Measurements from ENCODE around the gene DIPK1A. TPM values are rescaled to one million over a fixed set of nuclear protein-coding genes. Genes with fewer than 3 reads are reported as not detected.

Gene DIPK1A
- polyA plus RNA-seq, 1 donor from 2014 or later = 29.2 TPM

GRCh38 chr1:92845908-92846307, 115.4 kb downstream of the DIPK1A start:
- peak overlapping the region in 1 of 3 donors; percentile 41 for H3K27ac Mint-ChIP-seq
- peaks cover 2 to 4% (median 3%) of the 10 kb centered on the region in 3 donors for H3K4me1 Mint-ChIP-seq
- no peaks in the 10 kb centered on the region for H3K9me3 Mint-ChIP-seq
- peaks cover 5% of the 10 kb centered on the region for H3K36me3 Mint-ChIP-seq
- no peak overlapping the region for H3K4me3 Mint-ChIP-seq
- H3K27me3 Mint-ChIP-seq = no peaks in the 10 kb centered on the region

- Mint-ChIP-seq H3K27me3 (no peaks in the 10 kb centered on the region), H3K9me3 (no peaks in the 10 kb centered on the region), H3K27ac (no peak overlapping the region), H3K4me1 (peaks cover 9 to 12% (median 10%) of the 10 kb centered on the region in 3 donors), H3K36me3 (peaks cover 5% of the 10 kb centered on the region), H3K4me3 (no peak overlapping the region)
These were observed 116.8 kb downstream of the DIPK1A start for GRCh38 chr1:92844439-92844838.

- H3K27ac Mint-ChIP-seq = peak overlapping the region in 2 of 3 donors; percentile 23 to 24
These were observed 117.6 kb downstream of the DIPK1A start for GRCh38 chr1:92843429-92844352.

GRCh38 chr1:92843046-92843423, 118.2 kb downstream of the DIPK1A start:
- H3K9me3 Mint-ChIP-seq = no peaks in the 10 kb centered on the region
- H3K36me3 Mint-ChIP-seq = peaks cover 5% of the 10 kb centered on the region

More at GRCh38 chr1:92843429-92844352, 117.6 kb downstream of the DIPK1A start:
- peaks cover 5% of the 10 kb centered on the region for H3K36me3 Mint-ChIP-seq
- H3K27me3 Mint-ChIP-seq = no peaks in the 10 kb centered on the region
- H3K4me3 Mint-ChIP-seq = no peak overlapping the region
- H3K9me3 Mint-ChIP-seq = no peaks in the 10 kb centered on the region
- H3K4me1 Mint-ChIP-seq = peaks cover 9 to 16% (median 12%) of the 10 kb centered on the region in 3 donors

GRCh38 chr1:92842082-92843045, 118.9 kb downstream of the DIPK1A start:
- Mint-ChIP-seq H3K27me3 (no peaks in the 10 kb centered on the region), H3K4me1 (peaks cover 15 to 28% (median 24%) of the 10 kb centered on the region in 3 donors), H3K4me3 (no peak overlapping the region), H3K27ac (peak overlapping the region in 2 of 3 donors; percentile 23 to 24), H3K36me3 (peaks cover 8% of the 10 kb centered on the region), H3K9me3 (no peaks in the 10 kb centered on the region)

More at GRCh38 chr1:92843046-92843423, 118.2 kb downstream of the DIPK1A start:
- peak overlapping the region in 2 of 3 donors; percentile 23 to 24 for H3K27ac Mint-ChIP-seq
- H3K27me3 Mint-ChIP-seq = no peaks in the 10 kb centered on the region
- H3K4me1 Mint-ChIP-seq = peaks cover 10 to 21% (median 19%) of the 10 kb centered on the region in 3 donors
- H3K4me3 Mint-ChIP-seq = no peak overlapping the region

- H3K4me1 Mint-ChIP-seq = peaks cover 20 to 41% (median 33%) of the 10 kb centered on the region in 3 donors
- H3K27ac Mint-ChIP-seq = peak overlapping the region in 1 of 3 donors; percentile 53
- peaks cover 5% of the 10 kb centered on the region for H3K36me3 Mint-ChIP-seq
- H3K4me3 Mint-ChIP-seq = no peak overlapping the region
- no peaks in the 10 kb centered on the region for H3K9me3 Mint-ChIP-seq
- no peaks in the 10 kb centered on the region for H3K27me3 Mint-ChIP-seq
These were observed 120.7 kb downstream of the DIPK1A start for GRCh38 chr1:92840600-92840999.

- Mint-ChIP-seq H3K36me3 (peaks cover 5% of the 10 kb centered on the region), H3K9me3 (no peaks in the 10 kb centered on the region), H3K4me1 (peaks cover 27 to 48% (median 42%) of the 10 kb centered on the region in 3 donors), H3K27ac (peak overlapping the region; percentile 36 to 92 (median 46)), H3K27me3 (no peaks in the 10 kb centered on the region), H3K4me3 (no peak overlapping the region)
These were observed 121.8 kb downstream of the DIPK1A start for GRCh38 chr1:92839442-92839841.

GRCh38 chr1:92838519-92838918, 122.7 kb downstream of the DIPK1A start:
- Mint-ChIP-seq H3K36me3 (peaks cover 5% of the 10 kb centered on the region), H3K4me3 (peak overlapping the region in 1 of 4 donors; percentile 37), H3K27ac (peak overlapping the region in 2 of 3 donors; percentile 36 to 88), H3K27me3 (no peaks in the 10 kb centered on the region), H3K4me1 (peaks cover 36 to 54% (median 51%) of the 10 kb centered on the region in 3 donors), H3K9me3 (no peaks in the 10 kb centered on the region)

- Mint-ChIP-seq H3K4me3 (peak overlapping the region in 2 of 4 donors; percentile 46 to 55), H3K36me3 (peaks cover 4% of the 10 kb centered on the region), H3K4me1 (peaks cover 44 to 62% (median 62%) of the 10 kb centered on the region in 3 donors), H3K27ac (peak overlapping the region in 1 of 3 donors; percentile 70), H3K27me3 (peaks cover under 1% of the 10 kb centered on the region), H3K9me3 (no peaks in the 10 kb centered on the region)
These were observed 124.2 kb downstream of the DIPK1A start for GRCh38 chr1:92837062-92837461.

- peaks cover 5% of the 10 kb centered on the region for H3K36me3 Mint-ChIP-seq
- peaks cover 41 to 60% (median 55%) of the 10 kb centered on the region in 3 donors for H3K4me1 Mint-ChIP-seq
- no peaks in the 10 kb centered on the region for H3K9me3 Mint-ChIP-seq
- H3K27ac Mint-ChIP-seq = peak overlapping the region; percentile 95 to 99 (median 99)
- H3K4me3 Mint-ChIP-seq = peak overlapping the region; percentile 53 to 100 (median 98)
- H3K27me3 Mint-ChIP-seq = peaks cover 2% of the 10 kb centered on the region
These were observed 126.6 kb downstream of the DIPK1A start for GRCh38 chr1:92834617-92835016.

- Mint-ChIP-seq H3K27me3 (peaks cover 2% of the 10 kb centered on the region), H3K36me3 (peaks cover 5% of the 10 kb centered on the region), H3K4me3 (peak overlapping the region; percentile 97 to 100 (median 100)), H3K27ac (peak overlapping the region; percentile 95 to 99 (median 99)), H3K4me1 (peaks cover 38 to 55% (median 51%) of the 10 kb centered on the region in 3 donors), H3K9me3 (no peaks in the 10 kb centered on the region)
These were observed 127.4 kb downstream of the DIPK1A start for GRCh38 chr1:92833840-92834239.

- peaks cover 2% of the 10 kb centered on the region for H3K27me3 Mint-ChIP-seq
- peak overlapping the region; percentile 97 to 100 (median 100) for H3K4me3 Mint-ChIP-seq
- H3K4me1 Mint-ChIP-seq = peaks cover 32 to 44% (median 40%) of the 10 kb centered on the region in 3 donors
- no peaks in the 10 kb centered on the region for H3K9me3 Mint-ChIP-seq
- peaks cover 2% of the 10 kb centered on the region for H3K36me3 Mint-ChIP-seq
- peak overlapping the region; percentile 95 to 99 (median 99) for H3K27ac Mint-ChIP-seq
These were observed 128.6 kb downstream of the DIPK1A start for GRCh38 chr1:92832537-92833114.

GRCh38 chr1:92831762-92832536, 129.3 kb downstream of the DIPK1A start, which contains the start of gene RPL5:
Gene RPL5 (plus strand): TSS chr1:92832040. CDS start chr1:92832115, 75 bp downstream.
- peaks cover 31 to 38% (median 35%) of the 10 kb centered on the region in 3 donors for H3K4me1 Mint-ChIP-seq
- H3K4me3 Mint-ChIP-seq = peak within 1 kb of the TSS; percentile 97 to 100 (median 100)
- peaks cover 2% of the 10 kb centered on the region for H3K27me3 Mint-ChIP-seq
- peaks cover 2% of the 10 kb centered on the region for H3K36me3 Mint-ChIP-seq
- peak within 1 kb of the TSS; percentile 95 to 99 (median 99) for H3K27ac Mint-ChIP-seq
- H3K9me3 Mint-ChIP-seq = no peaks in the 10 kb centered on the region
